BLaER1 (cell line): Measurements from ENCODE around the gene ASAP3.
A peak's percentile ranks its signal among the peaks of the same experiment; 100 is the strongest.

Source experiments
- H3K27ac ChIP-seq: shearing (Covaris generic); formaldehyde crosslinking; 2 replicates; pipeline ENCODE4 v1.8.1; 2022
- H3K27me3 ChIP-seq: shearing (Covaris generic); formaldehyde crosslinking; 2 replicates; pipeline ENCODE4 v1.8.1; 2022
- H3K36me3 ChIP-seq: shearing (Covaris generic); formaldehyde crosslinking; 2 replicates; pipeline ENCODE4 v1.8.1; 2022
- H3K4me1 ChIP-seq: shearing (Covaris generic); formaldehyde crosslinking; 2 replicates; pipeline ENCODE4 v1.8.1; 2022
- H3K4me2 ChIP-seq: shearing (Covaris generic); formaldehyde crosslinking; 2 replicates; pipeline ENCODE4 v1.8.1; 2022
- H3K4me3 ChIP-seq: shearing (Covaris generic); formaldehyde crosslinking; 2 replicates; pipeline ENCODE4 v1.8.1; 2022
- H3K9ac ChIP-seq: shearing (Covaris generic); formaldehyde crosslinking; 2 replicates; pipeline ENCODE4 v1.8.1; 2022
- H3K9me3 ChIP-seq: shearing (Covaris generic); formaldehyde crosslinking; 2 replicates; pipeline ENCODE4 v1.8.1; 2022
- H4K20me1 ChIP-seq: shearing (Covaris generic); formaldehyde crosslinking; 2 replicates; pipeline ENCODE4 v1.8.1; 2022
- Cebpa-rat ChIP-seq: shearing (Covaris generic); IDR thresholded peaks from 2 replicates; pipeline ENCODE4 v1.8.1; 2022

The ASAP3 gene

GRCh38 chr1:23442751-23443150, 41.2 kb downstream of the ASAP3 start:
- H3K36me3 ChIP-seq, result no peaks in the 10 kb centered on the region
- H3K9me3 ChIP-seq, result no peaks in the 10 kb centered on the region
- no peak overlapping the region for H3K4me2 ChIP-seq
- no peak overlapping the region for H3K27ac ChIP-seq
- no peaks in the 10 kb centered on the region for H3K27me3 ChIP-seq
- no peak for TF ChIP-seq Cebpa-rat
- no peaks in the 10 kb centered on the region for H4K20me1 ChIP-seq
- peaks cover 27% of the 10 kb centered on the region for H3K4me1 ChIP-seq
- no peak overlapping the region for H3K9ac ChIP-seq
- H3K4me3 ChIP-seq, result no peak overlapping the region

GRCh38 chr1:23441446-23442148, 42.4 kb downstream of the ASAP3 start:
- Histone ChIP-seq H3K27me3 (no peaks in the 10 kb centered on the region), H3K4me3 (no peak overlapping the region), H3K4me1 (peaks cover 27% of the 10 kb centered on the region), H3K36me3 (no peaks in the 10 kb centered on the region), H3K27ac (no peak overlapping the region), H4K20me1 (no peaks in the 10 kb centered on the region), H3K4me2 (no peak overlapping the region), H3K9me3 (no peaks in the 10 kb centered on the region), H3K9ac (no peak overlapping the region)
- no peak for TF ChIP-seq Cebpa-rat

GRCh38 chr1:23438545-23438944, 45.4 kb downstream of the ASAP3 start:
- H3K4me3 ChIP-seq, result no peak overlapping the region
- no peaks in the 10 kb centered on the region for H3K9me3 ChIP-seq
- 0 out of 2 replicates have a peak, but pooled peaks cover 4% of the 10 kb centered on the region for H3K36me3 ChIP-seq
- H4K20me1 ChIP-seq, result no peaks in the 10 kb centered on the region
- H3K27me3 ChIP-seq, result no peaks in the 10 kb centered on the region
- no peak overlapping the region for H3K27ac ChIP-seq
- no peak for TF ChIP-seq Cebpa-rat
- H3K4me2 ChIP-seq, result no peak overlapping the region
- H3K4me1 ChIP-seq, result peaks cover 13% of the 10 kb centered on the region
- H3K9ac ChIP-seq, result no peak overlapping the region

- H3K9me3 ChIP-seq, result no peaks in the 10 kb centered on the region
- H3K9ac ChIP-seq, result no peak overlapping the region
- no peak overlapping the region for H3K4me2 ChIP-seq
- no peak for TF ChIP-seq Cebpa-rat
- H3K36me3 ChIP-seq, result peaks cover 12% of the 10 kb centered on the region; the same call in 1 of the 2 replicates
- no peak overlapping the region for H3K4me3 ChIP-seq
- peaks cover 11% of the 10 kb centered on the region for H3K4me1 ChIP-seq
- H4K20me1 ChIP-seq, result no peaks in the 10 kb centered on the region
- no peak overlapping the region for H3K27ac ChIP-seq
- no peaks in the 10 kb centered on the region for H3K27me3 ChIP-seq
These were observed 46.7 kb downstream of the ASAP3 start for GRCh38 chr1:23437355-23437664.

- no peak for TF ChIP-seq Cebpa-rat
- Histone ChIP-seq H3K36me3 (peaks cover 12% of the 10 kb centered on the region; the same call in 1 of the 2 replicates), H3K4me2 (0 out of 2 replicates have a peak overlapping the region, but pooled peaks have one; percentile 23), H3K9ac (no peak overlapping the region), H3K27me3 (no peaks in the 10 kb centered on the region), H4K20me1 (no peaks in the 10 kb centered on the region), H3K4me1 (peaks cover 9% of the 10 kb centered on the region), H3K27ac (no peak overlapping the region), H3K9me3 (no peaks in the 10 kb centered on the region), H3K4me3 (no peak overlapping the region)
These were observed 47.2 kb downstream of the ASAP3 start for GRCh38 chr1:23436520-23437354.

GRCh38 chr1:23434260-23434775, 49.7 kb downstream of the ASAP3 start:
- Histone ChIP-seq H3K4me1 (peaks cover 9% of the 10 kb centered on the region), H3K4me2 (no peak overlapping the region), H4K20me1 (no peaks in the 10 kb centered on the region), H3K4me3 (no peak overlapping the region), H3K36me3 (peaks cover 27% of the 10 kb centered on the region), H3K27ac (no peak overlapping the region), H3K9me3 (no peaks in the 10 kb centered on the region), H3K9ac (no peak overlapping the region), H3K27me3 (no peaks in the 10 kb centered on the region)
- TF ChIP-seq Cebpa-rat, result no peak

GRCh38 chr1:23433122-23433521, 50.9 kb downstream of the ASAP3 start:
- no peak overlapping the region for H3K9ac ChIP-seq
- H3K4me3 ChIP-seq, result no peak overlapping the region
- H3K9me3 ChIP-seq, result no peaks in the 10 kb centered on the region
- peaks cover 18% of the 10 kb centered on the region for H3K4me1 ChIP-seq
- no peaks in the 10 kb centered on the region for H4K20me1 ChIP-seq
- no peak overlapping the region for H3K27ac ChIP-seq
- TF ChIP-seq Cebpa-rat, result no peak
- H3K27me3 ChIP-seq, result no peaks in the 10 kb centered on the region
- peaks cover 27% of the 10 kb centered on the region for H3K36me3 ChIP-seq
- no peak overlapping the region for H3K4me2 ChIP-seq

GRCh38 chr1:23431431-23431830, 52.5 kb downstream of the ASAP3 start:
- Histone ChIP-seq H3K4me3 (no peak overlapping the region), H3K4me1 (peaks cover 21% of the 10 kb centered on the region)

GRCh38 chr1:23430803-23431202, 53.2 kb downstream of the ASAP3 start:
- no peak for TF ChIP-seq Cebpa-rat
- H3K9me3 ChIP-seq, result no peaks in the 10 kb centered on the region
- H3K4me2 ChIP-seq, result no peak overlapping the region
- H4K20me1 ChIP-seq, result no peaks in the 10 kb centered on the region
- no peak overlapping the region for H3K4me3 ChIP-seq
- peaks cover 12% of the 10 kb centered on the region for H3K27me3 ChIP-seq
- H3K36me3 ChIP-seq, result peaks cover 27% of the 10 kb centered on the region
- no peak overlapping the region for H3K9ac ChIP-seq
- H3K27ac ChIP-seq, result no peak overlapping the region
- H3K4me1 ChIP-seq, result peaks cover 15% of the 10 kb centered on the region

More at GRCh38 chr1:23431431-23431830, 52.5 kb downstream of the ASAP3 start:
- Histone ChIP-seq H3K36me3 (peaks cover 27% of the 10 kb centered on the region), H3K9me3 (no peaks in the 10 kb centered on the region), H3K27me3 (peaks cover 6% of the 10 kb centered on the region; the same call in 1 of the 2 replicates), H3K27ac (no peak overlapping the region), H3K9ac (no peak overlapping the region), H4K20me1 (no peaks in the 10 kb centered on the region), H3K4me2 (no peak overlapping the region)
- no peak for TF ChIP-seq Cebpa-rat
